ENCODE results near the gene PRLR.

PRLR gene

GRCh38 chr5:35001842-35002241 lies 228.4 kb downstream of the PRLR start:
- no peak for DNase-seq (ENCODE audit: low read depth in 3 of 3)
